ENCODE measurements around the gene C2CD4C. TPM values are rescaled to one million over a fixed set of nuclear protein-coding genes. Genes with fewer than 3 reads are reported as not detected.
"Not testable (repeated sequence)": the region's sequence is repeated elsewhere in the genome, so short reads cannot be mapped to it uniquely, and the experiment has no call there.

C2CD4C gene
- polyA plus RNA-seq, 1 donor (not counting 4 experiments of a cell fraction or from before 2014, with no cell fraction given), result 1.6 TPM

DNA sequence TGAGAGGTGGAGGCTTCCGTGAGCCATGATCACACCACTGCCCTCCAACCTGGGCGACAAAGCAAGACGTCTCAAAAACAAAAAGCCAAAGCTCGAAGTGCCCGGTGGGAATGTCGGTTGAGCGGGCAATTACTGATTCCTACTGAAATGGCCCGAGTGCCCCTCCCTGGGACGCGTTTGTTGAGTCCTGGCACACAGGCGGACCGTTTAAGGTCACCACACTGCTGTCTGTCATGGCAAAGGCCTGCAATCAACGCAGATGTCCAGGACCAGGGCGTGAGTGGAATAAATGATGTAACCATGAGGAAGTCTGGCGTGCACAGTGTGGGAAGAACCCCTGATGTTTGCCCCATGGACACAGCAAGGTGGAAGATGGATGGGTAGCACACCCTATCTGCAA is 19.2 kb upstream of the C2CD4C start:
- no peak overlapping the region for H3K4me3 ChIP-seq (ENCODE audit: control insufficient read depth in 2 of 3, extremely low read depth in 1 of 3, insufficient read depth in 2 of 3, low read depth in 1 of 3, low read length in 3 of 3)
- no peak for DNase-seq (ENCODE audit: low read depth, low spot score)
- FAIRE-seq, result no peak
- no peak overlapping the region for H3K27ac ChIP-seq (ENCODE audit: control insufficient read depth, insufficient read depth, low read length)
- H3K9me1 ChIP-seq (ENCODE audit: control insufficient read depth, extremely low read depth, insufficient read depth, low read length), result no peaks in the 10 kb centered on the region
- H3K9me3 ChIP-seq (ENCODE audit: control insufficient read depth, low read depth, low read length), result no peaks in the 10 kb centered on the region
- TF ChIP-seq, protein P1, sequence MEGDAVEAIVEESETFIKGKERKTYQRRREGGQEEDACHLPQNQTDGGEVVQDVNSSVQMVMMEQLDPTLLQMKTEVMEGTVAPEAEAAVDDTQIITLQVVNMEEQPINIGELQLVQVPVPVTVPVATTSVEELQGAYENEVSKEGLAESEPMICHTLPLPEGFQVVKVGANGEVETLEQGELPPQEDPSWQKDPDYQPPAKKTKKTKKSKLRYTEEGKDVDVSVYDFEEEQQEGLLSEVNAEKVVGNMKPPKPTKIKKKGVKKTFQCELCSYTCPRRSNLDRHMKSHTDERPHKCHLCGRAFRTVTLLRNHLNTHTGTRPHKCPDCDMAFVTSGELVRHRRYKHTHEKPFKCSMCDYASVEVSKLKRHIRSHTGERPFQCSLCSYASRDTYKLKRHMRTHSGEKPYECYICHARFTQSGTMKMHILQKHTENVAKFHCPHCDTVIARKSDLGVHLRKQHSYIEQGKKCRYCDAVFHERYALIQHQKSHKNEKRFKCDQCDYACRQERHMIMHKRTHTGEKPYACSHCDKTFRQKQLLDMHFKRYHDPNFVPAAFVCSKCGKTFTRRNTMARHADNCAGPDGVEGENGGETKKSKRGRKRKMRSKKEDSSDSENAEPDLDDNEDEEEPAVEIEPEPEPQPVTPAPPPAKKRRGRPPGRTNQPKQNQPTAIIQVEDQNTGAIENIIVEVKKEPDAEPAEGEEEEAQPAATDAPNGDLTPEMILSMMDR (optimal IDR thresholded peaks at IDR 0.05 in 1 of 3, IDR thresholded peaks at IDR 0.05 in 1 of 3, conservative IDR thresholded peaks at IDR 0.05 in 1 of 3; ENCODE audit: extremely low read depth in 1 of 3, insufficient read depth in 2 of 3, low read length in 3 of 3), result no peak
- TF ChIP-seq EZH2 (IDR thresholded peaks at IDR 0.05; ENCODE audit: low read length), result no peak
- H3K4me1 ChIP-seq (ENCODE audit: control insufficient read depth, extremely low read depth, insufficient read depth, low read length), result no peaks in the 10 kb centered on the region
- dilution Hi-C loops (cut with MboI; ENCODE audit: extremely low pct_ligation_motif_present, low sequenced_read_pairs), result no loop called here
- H2AFZ ChIP-seq (ENCODE audit: control insufficient read depth, low read length), result no peak overlapping the region
- no peaks in the 10 kb centered on the region for H3K79me2 ChIP-seq (ENCODE audit: control insufficient read depth, insufficient read depth, low read length)
- H3K4me2 ChIP-seq (ENCODE audit: control insufficient read depth, extremely low read depth, insufficient read depth, low read depth, low read length), result no peak overlapping the region
- H3K36me3 ChIP-seq (ENCODE audit: control insufficient read depth in 2 of 2, extremely low read depth in 1 of 2, insufficient read depth in 2 of 2, low read length in 2 of 2), result no peaks in the 10 kb centered on the region
- no peak overlapping the region for H3K9ac ChIP-seq (ENCODE audit: control insufficient read depth, extremely low read depth, insufficient read depth, low read length)
- no peaks in the 10 kb centered on the region for H3K27me3 ChIP-seq (ENCODE audit: control insufficient read depth, extremely low read depth, insufficient read depth, low read length)
- H4K20me1 ChIP-seq (ENCODE audit: control insufficient read depth, extremely low read depth, insufficient read depth, low read length), result no peaks in the 10 kb centered on the region

DNA sequence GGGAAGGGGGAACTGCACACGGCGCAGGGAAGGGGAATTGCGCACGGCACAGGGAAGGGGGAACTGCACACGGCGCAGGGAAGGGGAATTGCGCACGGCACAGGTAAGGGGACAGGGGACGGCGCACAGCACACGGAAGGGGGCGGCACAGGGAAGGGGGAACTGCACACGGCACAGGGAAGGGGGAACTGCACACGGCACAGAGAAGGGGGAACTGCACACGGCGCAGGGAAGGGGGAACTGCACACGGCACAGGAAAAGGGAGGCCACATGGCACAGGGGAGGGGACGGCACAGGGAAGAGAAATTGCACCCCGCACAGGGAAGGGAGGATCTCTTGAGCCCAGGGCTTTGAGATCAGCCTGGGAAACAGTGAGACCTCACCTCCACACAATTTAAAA is 18.7 kb upstream of the C2CD4C start:
- H3K9me3 ChIP-seq (ENCODE audit: control insufficient read depth, low read depth, low read length); H3K27me3 ChIP-seq (ENCODE audit: control insufficient read depth, extremely low read depth, insufficient read depth, low read length); dilution Hi-C loops (cut with MboI; ENCODE audit: extremely low pct_ligation_motif_present, low sequenced_read_pairs); H3K4me2 ChIP-seq (ENCODE audit: control insufficient read depth, extremely low read depth, insufficient read depth, low read depth, low read length); H3K4me3 ChIP-seq (ENCODE audit: control insufficient read depth in 2 of 3, extremely low read depth in 1 of 3, insufficient read depth in 2 of 3, low read depth in 1 of 3, low read length in 3 of 3); H3K27ac ChIP-seq (ENCODE audit: control insufficient read depth, insufficient read depth, low read length); H3K9me1 ChIP-seq (ENCODE audit: control insufficient read depth, extremely low read depth, insufficient read depth, low read length); H3K4me1 ChIP-seq (ENCODE audit: control insufficient read depth, extremely low read depth, insufficient read depth, low read length); FAIRE-seq; H4K20me1 ChIP-seq (ENCODE audit: control insufficient read depth, extremely low read depth, insufficient read depth, low read length); H2AFZ ChIP-seq (ENCODE audit: control insufficient read depth, low read length); H3K36me3 ChIP-seq (ENCODE audit: control insufficient read depth in 2 of 2, extremely low read depth in 1 of 2, insufficient read depth in 2 of 2, low read length in 2 of 2); H3K9ac ChIP-seq (ENCODE audit: control insufficient read depth, extremely low read depth, insufficient read depth, low read length); DNase-seq (ENCODE audit: low read depth, low spot score); H3K79me2 ChIP-seq (ENCODE audit: control insufficient read depth, insufficient read depth, low read length): not testable (repeated sequence)

DNA sequence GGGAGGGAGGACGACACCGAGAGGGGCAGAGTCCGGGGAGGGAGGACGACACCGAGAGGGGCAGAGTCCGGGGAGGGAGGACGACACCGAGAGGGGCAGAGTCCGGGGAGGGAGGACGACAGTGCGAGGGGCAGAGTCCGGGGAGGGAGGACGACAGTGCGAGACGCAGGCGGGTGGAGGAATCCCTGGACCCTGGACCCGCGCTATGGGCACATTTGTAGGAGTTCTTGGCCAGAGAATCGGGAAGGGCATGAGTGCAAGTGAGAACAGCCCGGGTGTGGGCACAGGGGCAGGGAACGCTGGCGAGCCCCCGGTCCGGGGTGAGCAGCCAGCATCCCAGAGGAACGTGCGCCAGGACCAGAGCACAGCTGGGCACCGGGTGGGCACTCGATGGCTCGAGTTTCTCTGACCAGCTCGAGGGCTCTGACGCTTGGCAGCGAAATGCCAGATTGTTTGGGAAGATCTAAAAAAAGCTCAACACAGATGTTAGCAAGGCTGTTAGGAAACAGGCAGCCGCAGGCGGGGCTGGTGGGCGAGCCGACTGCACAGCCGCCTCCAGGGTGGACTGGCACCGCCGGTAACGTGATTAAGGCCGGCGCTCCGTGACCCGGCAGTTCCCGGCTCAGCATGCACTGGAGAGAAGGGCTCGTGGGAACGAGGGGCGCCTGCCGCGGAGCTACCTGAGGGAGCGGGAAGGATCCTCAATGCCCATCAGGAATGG is 17.9 kb upstream of the C2CD4C start:
- Histone ChIP-seq H3K9ac (ENCODE audit: control insufficient read depth, extremely low read depth, insufficient read depth, low read length) (no peak overlapping the region), H3K27me3 (ENCODE audit: control insufficient read depth, extremely low read depth, insufficient read depth, low read length) (no peaks in the 10 kb centered on the region), H3K27ac (ENCODE audit: control insufficient read depth, insufficient read depth, low read length) (no peak overlapping the region), H3K36me3 (ENCODE audit: control insufficient read depth in 2 of 2, extremely low read depth in 1 of 2, insufficient read depth in 2 of 2, low read length in 2 of 2) (no peaks in the 10 kb centered on the region), H3K79me2 (ENCODE audit: control insufficient read depth, insufficient read depth, low read length) (no peaks in the 10 kb centered on the region), H4K20me1 (ENCODE audit: control insufficient read depth, extremely low read depth, insufficient read depth, low read length) (no peaks in the 10 kb centered on the region), H3K9me3 (ENCODE audit: control insufficient read depth, low read depth, low read length) (no peaks in the 10 kb centered on the region), H3K4me1 (ENCODE audit: control insufficient read depth, extremely low read depth, insufficient read depth, low read length) (no peaks in the 10 kb centered on the region), H3K4me3 (ENCODE audit: control insufficient read depth in 2 of 3, extremely low read depth in 1 of 3, insufficient read depth in 2 of 3, low read depth in 1 of 3, low read length in 3 of 3) (no peak overlapping the region), H3K4me2 (ENCODE audit: control insufficient read depth, extremely low read depth, insufficient read depth, low read depth, low read length) (no peak overlapping the region), H3K9me1 (ENCODE audit: control insufficient read depth, extremely low read depth, insufficient read depth, low read length) (no peaks in the 10 kb centered on the region), H2AFZ (ENCODE audit: control insufficient read depth, low read length) (no peak overlapping the region)
- dilution Hi-C loops (cut with MboI; ENCODE audit: extremely low pct_ligation_motif_present, low sequenced_read_pairs), result no loop called here
- no peak for TF ChIP-seq EZH2 (IDR thresholded peaks at IDR 0.05; ENCODE audit: low read length)
- TF ChIP-seq, protein P1 (optimal IDR thresholded peaks at IDR 0.05 in 1 of 3, IDR thresholded peaks at IDR 0.05 in 1 of 3, conservative IDR thresholded peaks at IDR 0.05 in 1 of 3; ENCODE audit: extremely low read depth in 1 of 3, insufficient read depth in 2 of 3, low read length in 3 of 3), result no peak
- FAIRE-seq (no peak), DNase-seq (ENCODE audit: low read depth, low spot score) (no peak)

All from keratinocyte (primary cell).